Activated T-cell treated with anti-CD3 and anti-CD28 coated beads for 1 hour (primary cell): ENCODE results near the gene CUX1.

ENCODE experiments used
- DNase-seq: peaks from one replicate; pipeline ENCODE4 v3.0.0-alpha.2; 2020; ENCODE audit warnings: low read depth

Gene CUX1

GRCh38 chr7:102272075-102272916 is 454.9 kb downstream of the CUX1 start:
- peak; percentile 80 for DNase-seq

GRCh38 chr7:102272917-102273748 is 455.7 kb downstream of the CUX1 start:
- no peak for DNase-seq

- no peak for DNase-seq
Observed at GRCh38 chr7:102273749-102274712, 456.6 kb downstream of the CUX1 start.

- DNase-seq: no peak
Observed at GRCh38 chr7:102275123-102275703, 457.8 kb downstream of the CUX1 start.

GRCh38 chr7:102277901-102278300 is 460.5 kb downstream of the CUX1 start:
- DNase-seq: no peak

GRCh38 chr7:102279537-102280400 is 462.3 kb downstream of the CUX1 start:
- peak; percentile 49 for DNase-seq

- DNase-seq: no peak
Observed at GRCh38 chr7:102280521-102280920, 463.1 kb downstream of the CUX1 start.

GRCh38 chr7:102281785-102282184 is 464.4 kb downstream of the CUX1 start:
- DNase-seq: no peak

- no peak for DNase-seq
Observed at GRCh38 chr7:102282465-102283362, 465.3 kb downstream of the CUX1 start.

- no peak for DNase-seq
Observed at GRCh38 chr7:102283477-102284189, 466.2 kb downstream of the CUX1 start.

GRCh38 chr7:102284399-102284798 is 467.0 kb downstream of the CUX1 start:
- DNase-seq: no peak

GRCh38 chr7:102284891-102285539 is 467.6 kb downstream of the CUX1 start:
- DNase-seq: no peak

- no peak for DNase-seq
Observed at GRCh38 chr7:102285540-102286236, 468.3 kb downstream of the CUX1 start.

GRCh38 chr7:102286237-102287110 is 469.0 kb downstream of the CUX1 start, which contains the start of gene SH2B2:
TSS of gene SH2B2 (plus strand) at chr7:102286868. CDS start at chr7:102300551, 13,683 bp downstream.
- DNase-seq: peak; percentile 22

GRCh38 chr7:102287111-102287980 is 469.9 kb downstream of the CUX1 start:
- DNase-seq: no peak

GRCh38 chr7:102287981-102288278 is 470.5 kb downstream of the CUX1 start:
- DNase-seq: no peak
